OCI-LY7 (cell line): ENCODE data around the gene SDCBP2. TPM values are rescaled to one million over a fixed set of nuclear protein-coding genes. Genes with fewer than 3 reads are reported as not detected.

ENCODE experiments used
- BruUV-seq: library from RNA; stranded (reverse); fragments of 400-500 nt; replicated peaks from 2 replicates; lab custom pipeline; 2021; lab: Mats Ljungman, UMichigan
- CTCF ChIA-PET: fragments of 300-600 bp; sonication (Branson Sonifier 250); formaldehyde crosslinking; loops from one replicate; lab custom pipeline; 2022; ENCODE audit warnings: antibody characterized with exemption; ENCODE audit not compliant: unreplicated experiment; lab: Charles Lee
- POLR2A ChIA-PET: fragments of 300-600 bp; sonication (Branson Sonifier 250); formaldehyde crosslinking; loops from one replicate; lab custom pipeline; 2022; ENCODE audit warnings: antibody characterized with exemption; lab: Charles Lee
- DNase-seq: peaks from one replicate; pipeline ENCODE4 v3.0.0-alpha.2; 2015; ENCODE audit warnings: low spot score
- H2AFZ ChIP-seq: fragments of 200-600 bp; sonication (generic), shearing (Covaris generic); 2 replicates; pipeline ENCODE4 v1.6.1; 2014; ENCODE audit warnings: mild to moderate bottlenecking, antibody characterized with exemption, low read length, moderate library complexity
- H3K27ac ChIP-seq: fragments of 200-600 bp; sonication (generic); 2 replicates; pipeline ENCODE4 v1.5.1; 2014; ENCODE audit warnings: mixed run types, low read depth, mild to moderate bottlenecking, moderate library complexity, low read length, inconsistent platforms; ENCODE audit not compliant: poor library complexity, severe bottlenecking
- H3K36me3 ChIP-seq: fragments of 200-600 bp; sonication (generic); 2 replicates; pipeline ENCODE4 v1.6.1; 2014; ENCODE audit warnings: mild to moderate bottlenecking, antibody characterized with exemption, low read length, moderate library complexity, mixed read lengths; ENCODE audit not compliant: insufficient read depth
- H3K4me1 ChIP-seq: fragments of 200-600 bp; sonication (generic); 2 replicates; pipeline ENCODE4 v1.5.1; 2014; ENCODE audit warnings: mild to moderate bottlenecking, low read length; ENCODE audit not compliant: insufficient read depth, poor library complexity, severe bottlenecking
- H3K4me2 ChIP-seq: fragments of 200-600 bp; sonication (generic); 2 replicates; pipeline ENCODE4 v1.6.1; 2014; ENCODE audit warnings: mild to moderate bottlenecking, low read length
- H3K4me3 ChIP-seq: fragments of 200-600 bp; sonication (generic); 2 replicates; pipeline ENCODE4 v1.5.1; 2014; ENCODE audit warnings: mild to moderate bottlenecking, low read depth, low read length; ENCODE audit not compliant: poor library complexity, severe bottlenecking
- H3K79me2 ChIP-seq: fragments of 200-600 bp; sonication (generic); 2 replicates; pipeline ENCODE4 v1.6.1; 2016; ENCODE audit warnings: low read depth, mild to moderate bottlenecking, low read length, moderate library complexity, mixed read lengths; ENCODE audit not compliant: insufficient read depth
- H3K9me2 ChIP-seq: fragments of 200-600 bp; sonication (generic); 2 replicates; pipeline ENCODE4 v1.6.1; 2016; ENCODE audit warnings: mild to moderate bottlenecking, low read length, mixed read lengths; ENCODE audit not compliant: insufficient read depth
- H3K9me3 ChIP-seq: fragments of 200-600 bp; sonication (generic); 2 replicates; pipeline ENCODE4 v1.6.1; 2014; ENCODE audit warnings: mild to moderate bottlenecking, mixed run types, low read length, mixed read lengths
- H4K20me1 ChIP-seq: fragments of 200-600 bp; sonication (generic); 2 replicates; pipeline ENCODE4 v1.6.1; 2014; ENCODE audit warnings: mild to moderate bottlenecking, antibody characterized with exemption, low read length, moderate library complexity, mixed read lengths; ENCODE audit not compliant: insufficient read depth
- EZH2phosphoT487 ChIP-seq: fragments of 200-600 bp; sonication (generic); IDR thresholded peaks from 2 replicates; pipeline ENCODE4 v1.6.1; 2018; ENCODE audit warnings: low read depth, borderline replicate concordance, mild to moderate bottlenecking, mixed run types, antibody characterized with exemption, low read length, moderate library complexity, mixed read lengths
- intact Hi-C: fragments of 100-400 bp; cut with micrococcal nuclease; formaldehyde crosslinking; loops from one replicate; pipeline ENCODE4 v1.10.0; 2022; ENCODE audit not compliant: unreplicated experiment
- total RNA-seq, 2 experiments: library from RNA; depleted of rRNA in 1 of 2; stranded (reverse); fragments of >200 nt in 1 of 2; shearing (Covaris generic) in 1 of 2; gene quantifications; 2 replicates each; pipeline ENCODE4 v1.2.3, GENCODE V29; 2014 to 2022
- TF ChIP-seq, protein P1 (sequence below): fragments of 200-600 bp; sonication (generic); conservative IDR thresholded peaks from 2 replicates; pipeline ENCODE4 v1.5.1; 2014; ENCODE audit warnings: mild to moderate bottlenecking, antibody characterized with exemption, low read length, moderate library complexity, mixed read lengths

SDCBP2 gene
- total RNA-seq, 2 experiments from 2014 or later: 1.8 to 2.6 TPM

DNA sequence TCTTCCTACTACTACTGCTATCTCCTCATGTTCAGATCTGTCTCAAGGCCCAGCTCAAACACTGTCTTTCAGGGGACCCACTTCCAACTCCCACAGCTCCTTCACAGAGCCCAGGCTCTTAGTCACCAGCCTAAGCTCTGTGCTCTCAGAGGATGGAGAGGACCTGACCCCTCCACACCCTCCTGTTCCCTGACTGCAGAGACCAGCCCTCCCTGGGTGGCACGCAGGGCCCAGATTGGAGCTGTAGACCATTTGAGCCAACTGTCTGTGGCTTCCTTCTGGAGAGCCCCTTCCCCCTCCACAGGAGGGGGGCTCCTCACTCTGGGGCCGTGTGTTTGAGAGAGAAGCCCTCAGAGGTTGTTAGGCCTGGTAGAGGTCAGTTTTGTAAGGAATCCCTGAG is 53.0 kb downstream of the SDCBP2 start:
- no peaks in the 10 kb centered on the region for H4K20me1 ChIP-seq
- TF ChIP-seq, protein P1, sequence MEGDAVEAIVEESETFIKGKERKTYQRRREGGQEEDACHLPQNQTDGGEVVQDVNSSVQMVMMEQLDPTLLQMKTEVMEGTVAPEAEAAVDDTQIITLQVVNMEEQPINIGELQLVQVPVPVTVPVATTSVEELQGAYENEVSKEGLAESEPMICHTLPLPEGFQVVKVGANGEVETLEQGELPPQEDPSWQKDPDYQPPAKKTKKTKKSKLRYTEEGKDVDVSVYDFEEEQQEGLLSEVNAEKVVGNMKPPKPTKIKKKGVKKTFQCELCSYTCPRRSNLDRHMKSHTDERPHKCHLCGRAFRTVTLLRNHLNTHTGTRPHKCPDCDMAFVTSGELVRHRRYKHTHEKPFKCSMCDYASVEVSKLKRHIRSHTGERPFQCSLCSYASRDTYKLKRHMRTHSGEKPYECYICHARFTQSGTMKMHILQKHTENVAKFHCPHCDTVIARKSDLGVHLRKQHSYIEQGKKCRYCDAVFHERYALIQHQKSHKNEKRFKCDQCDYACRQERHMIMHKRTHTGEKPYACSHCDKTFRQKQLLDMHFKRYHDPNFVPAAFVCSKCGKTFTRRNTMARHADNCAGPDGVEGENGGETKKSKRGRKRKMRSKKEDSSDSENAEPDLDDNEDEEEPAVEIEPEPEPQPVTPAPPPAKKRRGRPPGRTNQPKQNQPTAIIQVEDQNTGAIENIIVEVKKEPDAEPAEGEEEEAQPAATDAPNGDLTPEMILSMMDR: no peak
- no peak for TF ChIP-seq EZH2phosphoT487
- BruUV-seq: no TSS peak
- H3K4me1 ChIP-seq: no peaks in the 10 kb centered on the region
- H2AFZ ChIP-seq: no peak overlapping the region
- CTCF ChIA-PET: no interaction called here
- no peak overlapping the region for H3K27ac ChIP-seq
- no peak overlapping the region for H3K4me3 ChIP-seq
- no peak overlapping the region for H3K4me2 ChIP-seq
- no peaks in the 10 kb centered on the region for H3K36me3 ChIP-seq
- H3K79me2 ChIP-seq: no peaks in the 10 kb centered on the region
- POLR2A ChIA-PET: no interaction called here
- H3K9me3 ChIP-seq: no peaks in the 10 kb centered on the region
- intact Hi-C loops: no loop called here
- H3K9me2 ChIP-seq: no peaks in the 10 kb centered on the region
- DNase-seq: no peak

DNA sequence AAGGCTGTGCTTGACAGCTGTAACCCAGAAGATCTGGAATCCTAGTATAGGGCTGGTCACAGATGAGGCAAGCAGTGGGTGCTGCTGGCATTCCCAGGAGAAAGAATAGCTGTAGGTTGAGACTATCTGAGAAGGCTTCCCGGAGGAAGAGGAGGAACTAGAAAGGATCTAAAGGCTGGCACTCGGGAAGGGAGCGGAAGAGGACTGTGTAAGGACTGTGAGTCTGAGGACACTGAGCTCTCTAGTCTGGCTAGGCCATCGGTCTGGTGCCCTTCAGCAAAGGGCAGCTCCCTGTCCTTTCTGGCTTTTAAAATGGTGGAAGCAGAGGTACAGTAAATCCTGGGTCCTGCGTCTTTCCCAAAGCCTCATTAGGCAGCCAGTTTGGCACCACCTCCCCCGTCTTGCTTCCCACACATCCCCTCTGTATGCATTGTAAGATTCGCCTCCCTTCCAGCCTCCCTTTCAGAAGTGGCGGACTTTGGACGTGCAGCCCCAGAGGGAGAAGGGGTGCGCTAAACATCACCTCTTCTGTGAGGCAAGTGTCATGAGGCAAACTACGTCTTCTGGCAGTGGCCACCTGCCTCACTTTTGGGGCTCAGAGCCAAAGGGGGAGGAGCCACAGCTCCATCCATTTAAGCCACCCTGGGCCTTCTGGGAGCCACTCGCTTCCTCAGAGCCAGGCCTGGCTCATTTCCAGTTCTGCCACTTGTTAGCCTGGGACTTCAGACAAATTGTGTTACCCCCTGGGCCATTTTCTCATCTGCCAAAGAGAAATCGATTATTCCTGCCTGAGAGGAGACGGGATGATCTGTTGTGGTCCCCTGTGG is 54.2 kb downstream of the SDCBP2 start:
- TF ChIP-seq, protein P1: no peak
- no peak for TF ChIP-seq EZH2phosphoT487
- Histone ChIP-seq H3K36me3 (no peaks in the 10 kb centered on the region), H3K9me2 (no peaks in the 10 kb centered on the region), H3K4me1 (no peaks in the 10 kb centered on the region), H3K79me2 (no peaks in the 10 kb centered on the region), H4K20me1 (no peaks in the 10 kb centered on the region), H3K4me2 (no peak overlapping the region), H2AFZ (no peak overlapping the region), H3K4me3 (no peak overlapping the region), H3K27ac (no peak overlapping the region), H3K9me3 (no peaks in the 10 kb centered on the region)
- no TSS peak for BruUV-seq
- intact Hi-C loops: no loop called here
- DNase-seq: no peak
- CTCF ChIA-PET: no interaction called here
- POLR2A ChIA-PET: interaction anchor here (0.7 to 1.2 kb wide), 2 partner anchors 15 to 772 kb away, joined by 3 read pairs; no protein-coding TSS in a partner anchor

DNA sequence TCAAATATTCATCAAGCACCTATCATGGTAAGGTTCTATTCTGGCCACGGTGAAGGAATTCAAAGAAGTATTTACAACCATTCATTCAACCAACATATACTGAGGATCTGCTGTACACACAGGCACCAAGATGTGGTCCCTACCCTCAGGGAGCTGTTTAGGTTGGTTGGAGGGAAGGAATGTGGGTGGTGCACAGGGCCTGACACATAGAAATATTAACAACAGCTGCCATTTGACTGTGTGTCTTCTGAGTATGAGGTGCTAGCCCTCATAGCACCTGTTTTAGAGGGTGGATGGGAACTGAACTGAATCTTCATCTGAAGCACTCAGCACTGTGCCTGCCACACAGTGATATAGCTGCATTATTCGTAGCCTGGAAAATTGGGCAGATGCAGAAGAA is 55.6 kb downstream of the SDCBP2 start:
- intact Hi-C loops: no loop called here
- DNase-seq: no peak
- no peaks in the 10 kb centered on the region for H4K20me1 ChIP-seq
- TF ChIP-seq EZH2phosphoT487: no peak
- TF ChIP-seq, protein P1: no peak
- no TSS peak for BruUV-seq
- H3K79me2 ChIP-seq: no peaks in the 10 kb centered on the region
- H2AFZ ChIP-seq: no peak overlapping the region
- no peak overlapping the region for H3K4me2 ChIP-seq
- H3K9me2 ChIP-seq: no peaks in the 10 kb centered on the region
- no peaks in the 10 kb centered on the region for H3K9me3 ChIP-seq
- POLR2A ChIA-PET: no interaction called here
- CTCF ChIA-PET: no interaction called here
- H3K36me3 ChIP-seq: no peaks in the 10 kb centered on the region
- no peaks in the 10 kb centered on the region for H3K4me1 ChIP-seq
- no peak overlapping the region for H3K27ac ChIP-seq
- no peak overlapping the region for H3K4me3 ChIP-seq
